Measurements from ENCODE around the gene IFT80.

The IFT80 gene

DNA sequence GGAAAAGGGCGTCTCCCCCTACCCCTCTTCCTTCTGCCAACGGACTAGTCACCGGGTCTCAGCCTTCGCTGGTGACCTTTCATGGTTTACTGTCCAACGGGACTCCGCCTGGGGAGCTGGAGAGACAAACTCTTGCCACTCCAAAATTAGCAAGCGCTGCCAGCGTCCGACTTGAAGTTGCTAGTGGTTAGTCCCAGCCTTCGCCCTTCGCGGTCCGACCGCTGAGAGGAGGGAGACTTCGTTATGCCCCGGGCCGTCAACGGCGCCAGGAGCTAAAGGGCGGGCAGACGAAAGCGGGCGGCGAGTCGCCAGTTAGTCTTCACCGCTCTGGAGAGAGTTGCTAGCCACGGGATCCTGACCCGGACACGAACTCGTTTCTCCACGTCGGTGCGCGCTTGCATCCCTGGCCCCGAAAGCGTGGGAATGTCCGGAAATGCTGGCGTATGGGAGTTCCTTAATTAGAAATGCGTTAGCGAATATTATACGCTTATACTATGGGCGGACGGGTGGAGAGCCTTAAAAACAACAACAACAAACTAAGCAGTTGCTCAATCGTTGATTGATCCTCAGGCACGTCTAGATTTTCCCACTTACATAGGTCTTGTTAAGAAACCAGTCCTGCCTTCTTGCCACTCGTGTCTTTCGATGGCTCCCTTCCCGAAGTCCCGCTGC is 1.1 kb upstream of the IFT80 start:
- TF ChIP-seq, protein P1, sequence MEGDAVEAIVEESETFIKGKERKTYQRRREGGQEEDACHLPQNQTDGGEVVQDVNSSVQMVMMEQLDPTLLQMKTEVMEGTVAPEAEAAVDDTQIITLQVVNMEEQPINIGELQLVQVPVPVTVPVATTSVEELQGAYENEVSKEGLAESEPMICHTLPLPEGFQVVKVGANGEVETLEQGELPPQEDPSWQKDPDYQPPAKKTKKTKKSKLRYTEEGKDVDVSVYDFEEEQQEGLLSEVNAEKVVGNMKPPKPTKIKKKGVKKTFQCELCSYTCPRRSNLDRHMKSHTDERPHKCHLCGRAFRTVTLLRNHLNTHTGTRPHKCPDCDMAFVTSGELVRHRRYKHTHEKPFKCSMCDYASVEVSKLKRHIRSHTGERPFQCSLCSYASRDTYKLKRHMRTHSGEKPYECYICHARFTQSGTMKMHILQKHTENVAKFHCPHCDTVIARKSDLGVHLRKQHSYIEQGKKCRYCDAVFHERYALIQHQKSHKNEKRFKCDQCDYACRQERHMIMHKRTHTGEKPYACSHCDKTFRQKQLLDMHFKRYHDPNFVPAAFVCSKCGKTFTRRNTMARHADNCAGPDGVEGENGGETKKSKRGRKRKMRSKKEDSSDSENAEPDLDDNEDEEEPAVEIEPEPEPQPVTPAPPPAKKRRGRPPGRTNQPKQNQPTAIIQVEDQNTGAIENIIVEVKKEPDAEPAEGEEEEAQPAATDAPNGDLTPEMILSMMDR (IDR thresholded peaks at IDR 0.05; ENCODE audit: low read depth, low read length), result no peak
- no peak for DNase-seq (ENCODE audit: extremely low read depth, low read depth)

- TF ChIP-seq, protein P1 (IDR thresholded peaks at IDR 0.05; ENCODE audit: low read depth, low read length), result no peak
- no peak for DNase-seq (ENCODE audit: extremely low read depth, low read depth)
Observed at GRCh38 chr3:160398820-160399124, 253 bp downstream of the IFT80 start.

DNA sequence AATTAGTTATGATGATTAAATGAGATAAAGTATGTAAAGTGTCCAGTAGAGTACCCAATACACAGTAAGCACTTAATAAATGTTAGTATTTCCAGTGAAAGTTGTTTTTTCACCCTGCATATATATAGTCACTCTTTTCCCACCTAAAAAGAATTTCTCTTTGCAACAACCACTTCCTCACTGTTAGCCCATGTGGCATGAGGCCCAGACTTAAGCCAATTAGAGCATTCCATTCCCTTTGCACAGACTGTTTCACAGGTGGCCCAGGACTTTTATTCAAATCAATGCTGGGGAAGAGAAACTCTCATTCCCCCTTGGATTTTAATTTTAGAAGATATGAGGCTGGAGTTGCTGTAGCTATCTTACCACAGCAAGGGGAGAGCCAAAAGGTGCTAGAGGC is 3.7 kb downstream of the IFT80 start:
- no peak for DNase-seq (ENCODE audit: extremely low read depth, low read depth)
- TF ChIP-seq, protein P1 (IDR thresholded peaks at IDR 0.05; ENCODE audit: low read depth, low read length), result no peak

GRCh38 chr3:160394009-160394392 is 5.0 kb downstream of the IFT80 start:
- no peak for DNase-seq (ENCODE audit: extremely low read depth, low read depth)
- TF ChIP-seq, protein P1 (IDR thresholded peaks at IDR 0.05; ENCODE audit: low read depth, low read length), result no peak

DNA sequence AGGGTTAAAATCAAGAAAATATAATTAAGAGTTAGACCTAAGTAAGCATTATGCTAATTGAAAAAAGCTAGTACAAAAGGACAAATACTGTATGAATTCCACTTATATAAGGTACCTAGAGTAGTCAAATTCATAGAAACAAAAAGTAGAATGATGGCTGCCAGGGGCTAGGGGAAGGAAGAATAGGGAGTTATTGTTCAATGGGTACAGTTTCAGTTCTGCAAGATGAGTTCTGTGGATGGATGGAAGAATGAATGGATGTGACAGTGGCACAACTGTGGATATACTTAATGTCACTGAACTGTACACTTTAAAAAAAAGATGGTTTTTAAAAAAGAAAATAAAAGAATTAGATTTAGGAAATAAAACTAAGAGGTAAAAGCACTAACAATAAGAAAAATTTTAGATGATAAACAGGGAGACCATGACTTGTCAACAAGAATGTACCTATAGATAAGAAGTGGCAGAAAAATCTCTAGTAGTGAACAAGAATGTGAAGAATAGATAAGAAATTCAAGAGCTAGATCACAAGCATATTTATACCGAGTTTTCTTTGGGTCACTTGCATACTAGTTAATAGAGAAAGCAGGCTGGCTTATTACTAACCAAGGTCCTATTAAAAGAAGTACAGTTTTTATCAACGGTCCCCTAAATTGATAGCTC is 5.5 kb downstream of the IFT80 start:
- DNase-seq (ENCODE audit: extremely low read depth, low read depth), result no peak
- TF ChIP-seq, protein P1 (IDR thresholded peaks at IDR 0.05; ENCODE audit: low read depth, low read length), result no peak

- DNase-seq (ENCODE audit: extremely low read depth, low read depth), result no peak
- TF ChIP-seq, protein P1 (IDR thresholded peaks at IDR 0.05; ENCODE audit: low read depth, low read length), result no peak
Observed at GRCh38 chr3:160392798-160393197, 6.2 kb downstream of the IFT80 start.

- TF ChIP-seq, protein P1 (IDR thresholded peaks at IDR 0.05; ENCODE audit: low read depth, low read length), result no peak
- DNase-seq (ENCODE audit: extremely low read depth, low read depth), result no peak
Observed at GRCh38 chr3:160390565-160391138, 8.4 kb downstream of the IFT80 start.
